H9 (cell line): ENCODE measurements around the gene NLN. TPM values are rescaled to one million over a fixed set of nuclear protein-coding genes. Genes with fewer than 3 reads are reported as not detected.
"Not testable (repeated sequence)": the region's sequence is repeated elsewhere in the genome, so short reads cannot be mapped to it uniquely, and the experiment has no call there.

Source experiments
- DNase-seq: peaks from one replicate; pipeline ENCODE4 v3.0.0-alpha.2; 2017
- H2AFZ ChIP-seq: one replicate; pipeline ENCODE4 v1.6.1; 2013; ENCODE audit warnings: mild to moderate bottlenecking, low read length, control low read depth, moderate library complexity
- H2AK5ac ChIP-seq: 2 replicates; pipeline ENCODE4 v1.6.1; 2013; ENCODE audit warnings: low read length, control low read depth, mixed read lengths; ENCODE audit not compliant: insufficient read length
- H2BK120ac ChIP-seq: one replicate; pipeline ENCODE4 v1.6.1; 2013; ENCODE audit warnings: low read depth, mild to moderate bottlenecking, low read length, control low read depth, inconsistent platforms; ENCODE audit not compliant: poor library complexity, severe bottlenecking
- H2BK12ac ChIP-seq: 2 replicates; pipeline ENCODE4 v1.6.1; 2013; ENCODE audit warnings: low read length, control low read depth, mixed read lengths, low read depth; ENCODE audit not compliant: insufficient read length
- H2BK15ac ChIP-seq: 2 replicates; pipeline ENCODE4 v1.6.1; 2013; ENCODE audit warnings: low read depth, low read length, control low read depth
- H2BK20ac ChIP-seq: one replicate; pipeline ENCODE4 v1.6.1; 2013; ENCODE audit warnings: low read depth, mild to moderate bottlenecking, low read length, control low read depth, inconsistent platforms; ENCODE audit not compliant: poor library complexity, severe bottlenecking
- H2BK5ac ChIP-seq: 2 replicates; pipeline ENCODE4 v1.6.1; 2013; ENCODE audit warnings: low read length, control low read depth, mixed read lengths; ENCODE audit not compliant: insufficient read length
- H3K14ac ChIP-seq: 2 replicates; pipeline ENCODE4 v1.6.1; 2013; ENCODE audit warnings: low read length, control low read depth; ENCODE audit not compliant: insufficient read depth
- H3K18ac ChIP-seq: 2 replicates; pipeline ENCODE4 v1.6.1; 2013; ENCODE audit warnings: low read depth, mild to moderate bottlenecking, mixed read lengths, low read length, control low read depth; ENCODE audit not compliant: insufficient read length
- H3K23ac ChIP-seq: 2 replicates; pipeline ENCODE4 v1.6.1; 2013; ENCODE audit warnings: low read length, control low read depth, mixed read lengths, low read depth; ENCODE audit not compliant: insufficient read length
- H3K23me2 ChIP-seq: 2 replicates; pipeline ENCODE4 v1.6.1; 2013; ENCODE audit warnings: low read depth, mild to moderate bottlenecking, mixed read lengths, low read length, control low read depth; ENCODE audit not compliant: insufficient read length, poor library complexity, severe bottlenecking
- H3K27ac ChIP-seq: 2 replicates; pipeline ENCODE4 v1.5.1; 2013; ENCODE audit warnings: low read length, control low read depth, mixed read lengths, low read depth; ENCODE audit not compliant: insufficient read length
- H3K27me3 ChIP-seq: 2 replicates; pipeline ENCODE4 v1.6.1; 2013; ENCODE audit warnings: low read length, control low read depth, inconsistent platforms; ENCODE audit not compliant: insufficient read depth
- H3K4ac ChIP-seq: 2 replicates; pipeline ENCODE4 v1.6.1; 2013; ENCODE audit warnings: low read depth, mild to moderate bottlenecking, control low read depth, inconsistent platforms, low read length, moderate library complexity
- H3K4me1 ChIP-seq: 2 replicates; pipeline ENCODE4 v1.6.1; 2013; ENCODE audit warnings: low read length, control low read depth, inconsistent platforms; ENCODE audit not compliant: insufficient read depth
- H3K4me2 ChIP-seq: 2 replicates; pipeline ENCODE4 v1.6.1; 2013; ENCODE audit warnings: low read length, control low read depth, mixed read lengths; ENCODE audit not compliant: insufficient read length, insufficient read depth
- H3K56ac ChIP-seq: 2 replicates; pipeline ENCODE4 v1.6.1; 2013; ENCODE audit warnings: low read depth, mild to moderate bottlenecking, mixed read lengths, low read length, control low read depth; ENCODE audit not compliant: insufficient read length
- H3K79me1 ChIP-seq: 2 replicates; pipeline ENCODE4 v1.6.1; 2013; ENCODE audit warnings: low read depth, mild to moderate bottlenecking, moderate library complexity, low read length, control low read depth, inconsistent platforms; ENCODE audit not compliant: insufficient read depth, poor library complexity, severe bottlenecking
- H3K79me2 ChIP-seq: 2 replicates; pipeline ENCODE4 v1.6.1; 2013; ENCODE audit warnings: low read length, control low read depth, inconsistent platforms; ENCODE audit not compliant: insufficient read depth
- H3K9ac ChIP-seq: 2 replicates; pipeline ENCODE4 v1.6.1; 2013; ENCODE audit warnings: low read length, control low read depth, mixed read lengths; ENCODE audit not compliant: insufficient read length; ENCODE audit errors: extremely low read depth
- H3K9me3 ChIP-seq: one replicate; pipeline ENCODE4 v1.6.1; 2013; ENCODE audit warnings: low read depth, low read length, inconsistent platforms; ENCODE audit not compliant: control insufficient read depth
- H3T11ph ChIP-seq: one replicate; pipeline ENCODE4 v1.6.1; 2013; ENCODE audit warnings: mild to moderate bottlenecking, low read length, control low read depth, inconsistent platforms
- H4K20me1 ChIP-seq: one replicate; pipeline ENCODE4 v1.6.1; 2013; ENCODE audit not compliant: control insufficient read depth, insufficient read length, insufficient read depth
- H4K5ac ChIP-seq: 2 replicates; pipeline ENCODE4 v1.6.1; 2013; ENCODE audit warnings: low read depth, mild to moderate bottlenecking, mixed read lengths, low read length, control low read depth; ENCODE audit not compliant: insufficient read length
- H4K8ac ChIP-seq: replicated peaks from 2 replicates; pipeline ENCODE4 v1.6.1; 2013; ENCODE audit warnings: low read length, control low read depth, mixed read lengths, low read depth; ENCODE audit not compliant: insufficient read length
- H4K91ac ChIP-seq: 2 replicates; pipeline ENCODE4 v1.6.1; 2013; ENCODE audit warnings: low read depth, mild to moderate bottlenecking, moderate library complexity, mixed read lengths, low read length, control low read depth; ENCODE audit not compliant: insufficient read length
- H3K27ac Mint-ChIP-seq, 3 experiments: 2 replicates in 2 of 3; 3 replicates in 1 of 3; pipeline ENCODE4 v1.8.0; 2020 to 2021; ENCODE audit warnings: mixed read lengths in 3 of 3, mild to moderate bottlenecking in 1 of 3, moderate library complexity in 1 of 3
- H3K27me3 Mint-ChIP-seq: 2 replicates; pipeline ENCODE4 v1.8.0; 2021; ENCODE audit warnings: low read depth, mild to moderate bottlenecking, moderate library complexity, mixed read lengths
- H3K36me3 Mint-ChIP-seq, 3 experiments: 2 replicates in 2 of 3; 3 replicates in 1 of 3; pipeline ENCODE4 v1.8.0; 2020 to 2021; ENCODE audit warnings: low read depth in 3 of 3, mixed read lengths in 3 of 3; ENCODE audit not compliant: insufficient read depth in 1 of 3
- H3K4me1 Mint-ChIP-seq, 2 experiments: 2 replicates each; pipeline ENCODE4 v1.8.0; 2020; ENCODE audit warnings: mixed read lengths in 2 of 2
- H3K4me3 Mint-ChIP-seq, 2 experiments: 2 replicates in 1 of 2; 3 replicates in 1 of 2; pipeline ENCODE4 v1.8.0; 2020 to 2021; ENCODE audit warnings: mild to moderate bottlenecking in 2 of 2, mixed read lengths in 2 of 2, moderate library complexity in 1 of 2
- H3K9me3 Mint-ChIP-seq, 2 experiments: 2 replicates in 1 of 2; 3 replicates in 1 of 2; pipeline ENCODE4 v1.8.0; 2020; ENCODE audit warnings: mild to moderate bottlenecking in 2 of 2, mixed read lengths in 2 of 2, moderate library complexity in 1 of 2
- total RNA-seq: library from RNA; stranded (reverse); gene quantifications from 2 replicates; pipeline ENCODE4 v1.2.1, GENCODE V29; 2021
- TF ChIP-seq, protein P1 (sequence below): fragments of 200-600 bp; sonication (generic); conservative IDR thresholded peaks from 3 replicates; pipeline ENCODE4 v1.8.0; 2021; ENCODE audit warnings: antibody characterized with exemption, mild to moderate bottlenecking

Gene NLN
- total RNA-seq, 1 experiment from 2014 or later = 137 TPM

DNA sequence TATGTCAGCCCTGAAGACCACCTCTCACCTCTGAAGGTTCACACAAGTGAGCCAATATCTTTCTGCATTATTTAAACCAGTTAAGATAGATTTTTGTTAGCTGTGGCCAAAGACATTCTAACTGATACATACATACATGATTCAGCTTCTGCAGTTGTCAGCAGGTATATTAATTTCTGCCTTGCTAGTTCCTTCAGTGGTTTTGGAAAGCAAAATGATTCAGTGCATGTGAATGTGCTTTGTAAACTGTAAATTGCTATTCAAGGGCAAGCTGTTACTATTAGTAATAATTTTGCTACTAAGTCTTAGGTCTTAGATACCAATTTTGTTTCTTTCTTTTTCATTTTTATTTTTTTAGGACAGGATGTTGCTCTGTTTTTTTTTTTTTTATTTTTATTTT lies 115.1 kb downstream of the NLN start:
- no peak overlapping the region for H3K9ac ChIP-seq
- H4K20me1 ChIP-seq = no peaks in the 10 kb centered on the region
- H3K4me2 ChIP-seq = no peak overlapping the region
- H3K14ac ChIP-seq = no peak overlapping the region
- H2BK120ac ChIP-seq = no peak overlapping the region
- Mint-ChIP-seq H3K36me3 (peaks cover 0 to 3% (median 0%) of the 10 kb centered on the region in 3 experiments; a peak in 2 of 7 replicates), H3K4me3 (no peak overlapping the region), H3K27me3 (no peaks in the 10 kb centered on the region), H3K4me1 (peaks cover 8% of the 10 kb centered on the region in 2 experiments), H3K27ac (no peak overlapping the region; a peak in 1 of 7 replicates), H3K9me3 (no peaks in the 10 kb centered on the region)
- no peak overlapping the region for H3K56ac ChIP-seq
- H3K9me3 ChIP-seq = no peaks in the 10 kb centered on the region
- H2BK12ac ChIP-seq = no peak overlapping the region
- H3K18ac ChIP-seq = no peak overlapping the region
- no peak overlapping the region for H4K8ac ChIP-seq
- no peaks in the 10 kb centered on the region for H3K79me1 ChIP-seq
- no peak overlapping the region for H3T11ph ChIP-seq
- H4K5ac ChIP-seq = no peak overlapping the region
- no peak for DNase-seq
- H2BK5ac ChIP-seq = no peak overlapping the region
- H2AFZ ChIP-seq = no peak overlapping the region
- H2BK20ac ChIP-seq = no peak overlapping the region
- H3K23ac ChIP-seq = no peak overlapping the region
- H2AK5ac ChIP-seq = no peak overlapping the region
- H3K27ac ChIP-seq = no peak overlapping the region
- H3K4ac ChIP-seq = no peak overlapping the region
- H4K91ac ChIP-seq = no peak overlapping the region
- H3K23me2 ChIP-seq = no peaks in the 10 kb centered on the region
- H3K79me2 ChIP-seq = no peaks in the 10 kb centered on the region
- TF ChIP-seq, protein P1, sequence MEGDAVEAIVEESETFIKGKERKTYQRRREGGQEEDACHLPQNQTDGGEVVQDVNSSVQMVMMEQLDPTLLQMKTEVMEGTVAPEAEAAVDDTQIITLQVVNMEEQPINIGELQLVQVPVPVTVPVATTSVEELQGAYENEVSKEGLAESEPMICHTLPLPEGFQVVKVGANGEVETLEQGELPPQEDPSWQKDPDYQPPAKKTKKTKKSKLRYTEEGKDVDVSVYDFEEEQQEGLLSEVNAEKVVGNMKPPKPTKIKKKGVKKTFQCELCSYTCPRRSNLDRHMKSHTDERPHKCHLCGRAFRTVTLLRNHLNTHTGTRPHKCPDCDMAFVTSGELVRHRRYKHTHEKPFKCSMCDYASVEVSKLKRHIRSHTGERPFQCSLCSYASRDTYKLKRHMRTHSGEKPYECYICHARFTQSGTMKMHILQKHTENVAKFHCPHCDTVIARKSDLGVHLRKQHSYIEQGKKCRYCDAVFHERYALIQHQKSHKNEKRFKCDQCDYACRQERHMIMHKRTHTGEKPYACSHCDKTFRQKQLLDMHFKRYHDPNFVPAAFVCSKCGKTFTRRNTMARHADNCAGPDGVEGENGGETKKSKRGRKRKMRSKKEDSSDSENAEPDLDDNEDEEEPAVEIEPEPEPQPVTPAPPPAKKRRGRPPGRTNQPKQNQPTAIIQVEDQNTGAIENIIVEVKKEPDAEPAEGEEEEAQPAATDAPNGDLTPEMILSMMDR = no peak
- no peak overlapping the region for H2BK15ac ChIP-seq
- no peaks in the 10 kb centered on the region; the same call in 1 of the 2 replicates for H3K4me1 ChIP-seq
- H3K27me3 ChIP-seq = no peaks in the 10 kb centered on the region

DNA sequence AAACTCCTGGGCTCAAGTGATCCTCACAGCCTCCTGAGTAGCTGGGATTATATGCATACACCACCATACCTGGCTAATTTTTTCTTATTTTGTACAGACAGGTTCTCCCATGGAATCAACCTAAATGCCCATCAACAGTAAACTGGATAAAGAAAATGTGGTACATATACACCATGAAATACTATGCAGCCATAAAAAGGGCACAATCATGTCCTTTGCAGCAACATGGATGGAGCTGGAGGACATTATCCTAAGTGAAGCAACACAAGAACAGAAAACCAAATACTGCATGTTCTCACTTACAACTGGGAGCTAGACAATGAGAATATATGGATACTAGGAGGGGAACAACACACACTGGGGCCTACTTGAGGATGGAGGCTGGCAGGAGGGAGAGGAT lies 117.2 kb downstream of the NLN start:
- H4K5ac ChIP-seq, H3K23ac ChIP-seq, H3K4ac ChIP-seq, H2BK5ac ChIP-seq, H3K79me1 ChIP-seq, H3K79me2 ChIP-seq, H4K8ac ChIP-seq, DNase-seq, H3K27ac ChIP-seq, H2BK20ac ChIP-seq, H3T11ph ChIP-seq, H2BK120ac ChIP-seq, H3K27me3 Mint-ChIP-seq, H2BK12ac ChIP-seq, H2AK5ac ChIP-seq, H3K9me3 ChIP-seq, H3K18ac ChIP-seq, H3K27me3 ChIP-seq, H3K56ac ChIP-seq, H4K20me1 ChIP-seq, H3K4me1 Mint-ChIP-seq, H2AFZ ChIP-seq, H3K9me3 Mint-ChIP-seq, H3K9ac ChIP-seq, H4K91ac ChIP-seq, H3K14ac ChIP-seq, H3K23me2 ChIP-seq, H3K4me3 Mint-ChIP-seq, H3K4me2 ChIP-seq, H3K36me3 Mint-ChIP-seq, H3K4me1 ChIP-seq, H2BK15ac ChIP-seq, H3K27ac Mint-ChIP-seq: not testable (repeated sequence)
